Measurements from ENCODE around the gene PIM2.
"Not testable (repeated sequence)": the region's sequence is repeated elsewhere in the genome, so short reads cannot be mapped to it uniquely, and the experiment has no call there.

The PIM2 gene

DNA sequence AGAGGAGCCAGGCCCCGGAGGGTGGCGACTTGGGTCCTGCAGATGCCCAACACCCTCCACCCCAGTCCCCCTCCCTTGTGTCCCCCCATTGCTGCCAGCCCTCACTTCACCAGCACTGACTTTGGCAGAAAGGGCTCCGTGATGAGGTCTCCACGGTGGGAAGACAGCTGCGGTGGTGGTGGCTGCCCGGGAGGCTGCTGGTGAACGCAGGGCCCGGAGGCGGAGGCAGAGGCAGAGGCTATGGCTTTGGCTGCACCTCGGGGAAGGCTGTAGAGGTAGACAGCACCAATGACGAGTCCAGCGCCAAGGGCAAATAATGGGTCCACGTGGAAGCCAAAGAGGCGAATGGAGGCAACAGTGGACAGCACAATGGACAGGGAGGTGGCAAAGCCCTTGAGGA, 14.2 kb downstream of the PIM2 start:
- DNase-seq = no peak

DNA sequence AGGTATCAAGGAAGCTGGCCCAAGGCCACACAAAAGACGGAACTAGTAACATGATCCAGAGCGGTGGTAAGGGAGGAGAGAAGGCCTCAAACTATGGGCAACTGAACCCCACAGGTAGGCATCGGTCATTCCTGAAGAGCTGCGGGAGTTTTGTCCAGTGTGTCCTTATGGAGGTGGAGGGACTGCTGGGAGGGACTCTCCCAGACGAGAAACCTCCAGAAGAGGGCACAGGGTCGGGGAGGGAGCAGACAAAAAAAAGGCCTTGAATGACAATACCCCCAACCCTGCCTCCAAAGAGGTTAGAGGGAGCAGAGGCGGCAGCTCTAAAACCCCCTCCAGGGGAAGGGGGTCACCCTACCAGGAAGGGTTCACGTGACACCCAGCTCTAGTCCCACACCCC, 14.6 kb downstream of the PIM2 start:
- no peak for DNase-seq

DNA sequence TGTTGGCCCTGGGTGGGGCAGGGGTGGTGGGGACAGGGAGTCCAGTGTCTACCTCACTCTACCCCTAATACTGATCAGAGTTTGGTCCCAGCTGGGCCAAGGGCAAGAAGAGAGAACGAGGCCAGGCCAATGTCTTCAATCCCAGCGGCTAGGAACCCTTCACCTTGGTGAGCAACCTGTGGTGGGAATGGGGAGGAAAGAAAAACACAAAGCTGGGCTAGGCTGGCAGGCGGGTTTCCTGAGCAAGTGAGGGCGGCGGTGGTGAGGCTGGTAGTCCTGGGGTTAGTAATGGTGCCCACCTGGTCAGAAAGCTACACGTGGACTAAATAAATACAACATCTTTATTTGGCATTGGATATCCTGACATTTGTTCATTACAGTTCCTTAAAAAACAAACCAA, 15.5 kb downstream of the PIM2 start:
- no peak for DNase-seq

DNA sequence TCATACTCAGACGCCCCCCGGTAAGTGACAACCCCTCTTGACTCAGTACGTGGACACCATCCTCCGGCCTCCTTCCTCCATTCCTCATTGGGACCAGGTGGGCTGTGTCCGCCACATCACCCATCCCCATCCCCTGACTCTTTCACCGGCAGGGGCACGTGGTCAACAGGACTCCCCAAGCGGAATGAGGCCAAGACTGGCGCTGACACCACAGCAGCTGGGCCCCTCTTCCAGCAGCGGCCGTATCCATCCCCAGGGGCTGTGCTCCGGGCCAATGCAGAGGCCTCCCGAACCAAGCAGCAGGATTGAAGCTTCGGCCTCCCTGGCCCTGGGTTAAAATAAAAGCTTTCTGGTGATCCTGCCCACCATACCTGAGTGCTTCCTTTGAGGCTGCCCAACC, 16.0 kb downstream of the PIM2 start:
- no peak for DNase-seq

DNA sequence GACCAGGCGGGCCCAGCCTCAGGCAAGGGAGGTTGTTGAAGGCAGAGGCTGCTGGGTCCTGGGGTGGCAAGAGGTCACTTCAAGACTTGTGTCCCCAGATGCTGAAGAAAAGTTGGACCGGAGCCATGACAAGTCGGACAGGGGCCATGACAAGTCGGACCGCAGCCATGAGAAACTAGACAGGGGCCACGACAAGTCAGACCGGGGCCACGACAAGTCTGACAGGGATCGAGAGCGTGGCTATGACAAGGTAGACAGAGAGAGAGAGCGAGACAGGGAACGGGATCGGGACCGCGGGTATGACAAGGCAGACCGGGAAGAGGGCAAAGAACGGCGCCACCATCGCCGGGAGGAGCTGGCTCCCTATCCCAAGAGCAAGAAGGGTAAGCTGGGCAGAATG, 16.7 kb downstream of the PIM2 start:
- DNase-seq = no peak

DNA sequence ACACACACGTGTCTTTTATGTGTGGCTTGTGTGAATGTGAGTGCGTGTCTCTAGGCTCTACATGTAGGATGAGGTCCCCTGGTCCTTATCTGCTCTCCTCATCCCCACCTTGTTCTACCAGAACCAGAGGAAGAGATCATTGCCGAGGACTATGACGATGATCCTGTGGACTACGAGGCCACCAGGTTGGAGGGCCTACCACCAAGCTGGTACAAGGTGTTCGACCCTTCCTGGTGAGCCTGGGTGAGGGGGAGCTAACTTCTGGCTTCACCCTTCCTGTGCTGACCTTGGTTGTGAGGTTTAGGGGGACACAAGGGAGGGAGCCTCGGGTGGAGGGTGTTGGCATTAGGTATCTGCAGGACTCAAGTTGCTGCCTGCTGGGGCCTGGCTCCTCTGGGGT, 17.8 kb downstream of the PIM2 start:
- no peak for DNase-seq

DNA sequence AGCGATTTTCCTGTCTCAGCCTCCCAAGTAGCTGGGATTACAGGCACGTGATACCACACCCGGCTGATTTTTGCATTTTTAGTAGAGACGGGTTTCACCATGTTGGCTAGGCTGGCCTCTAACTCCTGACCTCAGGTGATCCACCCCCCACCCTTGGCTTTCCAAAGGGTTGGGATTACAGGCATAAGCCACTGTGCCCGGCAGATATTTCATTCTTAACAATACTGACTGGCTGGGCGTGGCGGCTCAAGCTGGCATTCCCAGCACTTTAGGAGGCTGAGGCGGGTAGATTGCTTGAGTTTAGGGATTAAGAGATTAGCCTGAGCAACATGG, 19.8 kb downstream of the PIM2 start:
- no peak for DNase-seq

DNA sequence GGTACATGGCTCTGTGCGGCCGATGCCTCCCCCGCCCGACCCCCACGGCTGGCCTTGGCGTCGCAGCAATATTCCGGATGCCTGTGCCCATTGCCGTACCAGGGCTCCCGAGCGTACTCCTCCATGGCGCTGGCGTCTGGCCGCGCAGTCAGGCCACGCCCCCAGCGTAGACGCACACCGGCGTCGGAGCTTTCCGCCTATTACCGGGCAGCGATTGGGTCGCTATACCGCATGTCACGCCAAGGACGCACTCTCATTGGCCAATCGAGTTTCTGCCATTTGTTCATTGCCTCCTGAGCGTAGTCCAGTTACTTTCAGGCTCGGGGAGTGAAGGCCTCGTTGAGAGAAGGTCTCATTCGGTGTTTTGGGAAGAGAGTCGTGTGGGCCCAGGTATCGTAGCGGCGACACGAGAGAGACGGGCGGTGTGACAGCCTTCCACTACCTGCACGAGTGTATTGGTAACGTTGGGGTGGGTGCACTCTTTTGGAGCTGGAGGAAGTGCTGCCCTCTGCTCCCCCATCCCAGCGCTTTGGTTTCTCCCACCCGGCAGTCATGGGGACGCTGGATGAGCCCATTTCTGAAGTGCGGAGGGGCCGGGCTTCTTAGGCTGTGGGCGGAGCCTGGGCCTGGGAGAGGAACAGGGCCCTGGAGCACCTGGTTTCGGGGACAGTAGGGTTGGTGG, 21.1 kb downstream of the PIM2 start, which contains the start of the genes PQBP1 and TIMM17B:
PQBP1 (plus strand) TSS at position 306 of the 682 bp plus-strand sequence. CDS start 580 bp downstream, outside the sequence.
TIMM17B (minus strand) TSS at position 144 of the 682 bp plus-strand sequence; CDS start at position 125, 19 bp downstream.
- DNase-seq = peak; percentile 96

DNA sequence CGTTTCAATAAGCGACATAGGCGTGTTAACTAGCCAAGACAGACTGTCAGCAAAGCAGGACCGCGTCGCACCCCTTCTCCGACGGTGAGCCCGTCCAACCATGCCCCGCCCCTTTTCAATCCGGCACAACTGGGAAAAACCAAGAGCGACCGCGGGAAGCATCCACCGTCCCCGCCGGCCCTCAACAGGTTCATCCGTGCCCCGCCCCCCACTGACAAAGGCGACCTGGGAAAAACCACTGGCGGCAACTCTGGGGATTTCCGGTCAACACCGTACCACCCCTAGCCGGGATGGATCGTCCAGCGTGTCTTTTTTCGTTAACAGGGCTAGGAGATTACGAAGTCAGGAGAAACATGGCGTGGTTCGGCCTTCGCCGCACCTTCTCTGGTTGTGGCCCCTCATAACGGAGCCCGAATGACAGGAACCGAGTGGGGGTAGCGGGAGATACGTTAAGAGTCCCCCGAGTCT, 21.6 kb downstream of the PIM2 start:
- DNase-seq = peak; percentile 82

DNA sequence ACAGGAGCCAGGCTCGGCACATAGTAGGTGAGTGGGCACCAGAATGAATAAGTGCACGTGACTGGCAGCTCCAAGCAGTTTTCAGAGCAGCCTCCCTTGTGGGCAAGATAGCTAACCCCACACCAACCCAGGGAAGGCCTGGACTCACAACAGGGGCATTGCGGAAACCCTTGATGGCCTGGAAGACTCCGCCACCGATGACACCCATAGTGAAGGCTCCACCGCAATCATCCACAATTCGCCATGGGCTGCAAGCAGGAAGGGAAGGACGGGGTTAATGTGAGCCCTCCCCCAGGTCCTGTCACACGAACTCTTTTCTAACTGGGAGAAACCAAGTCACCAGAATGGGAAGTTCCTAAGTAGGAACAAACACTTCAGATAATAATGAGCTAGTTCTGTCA, 22.2 kb downstream of the PIM2 start:
- DNase-seq = no peak

DNA sequence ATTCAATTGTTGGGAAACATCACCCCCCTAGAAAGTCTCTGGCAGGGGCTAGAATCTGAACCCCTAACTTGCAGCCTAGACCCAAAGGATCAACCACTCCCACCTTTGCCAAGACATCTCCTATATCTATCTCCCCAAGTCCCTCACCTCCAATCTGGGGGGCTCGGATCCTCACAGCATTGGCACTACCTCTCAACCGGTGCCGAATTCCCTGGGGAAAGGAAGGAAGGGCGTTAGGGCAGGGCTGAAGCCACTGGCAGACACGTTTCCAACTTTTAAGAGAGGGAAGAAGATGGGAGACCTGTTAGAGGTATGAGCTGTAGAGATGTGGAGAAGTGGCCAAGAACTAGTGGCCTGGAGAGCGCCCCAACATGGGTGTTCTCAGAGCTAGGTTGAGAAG, 23.9 kb downstream of the PIM2 start:
- DNase-seq = no peak

DNA sequence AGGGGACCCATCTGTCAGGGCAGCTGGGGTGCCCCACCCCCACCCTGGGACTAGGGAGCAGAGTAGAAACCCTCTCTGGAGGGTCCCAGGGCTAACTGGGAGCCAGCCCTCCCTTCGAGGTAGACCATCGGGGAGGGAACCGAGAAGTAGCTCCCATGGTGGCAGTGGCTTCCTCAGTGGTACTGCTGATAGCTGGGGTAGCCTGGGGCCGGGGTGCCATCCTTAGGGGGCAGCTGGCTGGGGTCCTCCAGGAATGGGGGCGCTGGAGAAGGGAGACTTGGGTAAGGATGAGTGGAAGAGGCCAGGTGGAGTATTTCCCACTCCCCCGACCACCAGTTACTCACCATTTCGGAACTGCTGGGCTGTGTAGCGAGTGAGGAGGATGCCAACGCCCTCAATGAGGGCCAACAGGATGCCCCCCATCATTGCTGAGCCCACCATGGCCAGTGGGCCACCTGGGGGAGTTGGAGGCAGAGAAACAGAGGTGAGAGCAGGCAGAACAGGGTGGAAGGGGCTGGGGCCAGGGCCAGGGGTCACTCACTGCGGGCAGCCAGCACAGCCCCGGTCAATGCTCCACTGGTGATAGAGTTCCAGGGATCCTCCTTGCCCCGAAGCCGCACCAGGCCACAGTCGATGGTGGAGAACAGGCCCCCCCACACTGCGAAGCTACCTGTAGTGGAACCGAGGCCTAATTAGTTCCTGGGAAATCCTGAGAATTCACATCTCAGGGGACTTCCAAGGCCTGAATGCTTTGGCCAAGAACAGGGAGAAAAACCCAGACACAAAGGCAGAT, 25.1 kb downstream of the PIM2 start:
- no peak for DNase-seq

DNA sequence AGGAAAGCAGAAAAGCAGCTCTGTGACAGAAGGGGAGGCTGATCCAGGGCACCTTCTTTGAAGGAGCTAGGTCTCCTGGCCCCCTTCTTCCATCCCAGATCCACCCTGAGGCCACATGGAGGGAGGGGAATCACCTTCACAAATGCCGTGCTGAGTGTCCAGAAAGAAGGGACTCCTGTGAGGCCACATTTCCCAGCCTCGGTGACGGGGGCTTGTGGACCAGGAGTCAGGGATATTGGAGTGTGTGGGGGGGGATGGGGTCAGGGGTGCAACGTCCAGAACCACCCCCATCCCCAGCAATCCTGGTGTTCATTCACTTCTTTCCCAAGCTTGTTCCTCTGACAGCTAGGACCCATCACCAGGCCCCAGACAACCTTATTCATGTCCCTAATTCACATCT, 25.9 kb downstream of the PIM2 start:
- no peak for DNase-seq

DNA sequence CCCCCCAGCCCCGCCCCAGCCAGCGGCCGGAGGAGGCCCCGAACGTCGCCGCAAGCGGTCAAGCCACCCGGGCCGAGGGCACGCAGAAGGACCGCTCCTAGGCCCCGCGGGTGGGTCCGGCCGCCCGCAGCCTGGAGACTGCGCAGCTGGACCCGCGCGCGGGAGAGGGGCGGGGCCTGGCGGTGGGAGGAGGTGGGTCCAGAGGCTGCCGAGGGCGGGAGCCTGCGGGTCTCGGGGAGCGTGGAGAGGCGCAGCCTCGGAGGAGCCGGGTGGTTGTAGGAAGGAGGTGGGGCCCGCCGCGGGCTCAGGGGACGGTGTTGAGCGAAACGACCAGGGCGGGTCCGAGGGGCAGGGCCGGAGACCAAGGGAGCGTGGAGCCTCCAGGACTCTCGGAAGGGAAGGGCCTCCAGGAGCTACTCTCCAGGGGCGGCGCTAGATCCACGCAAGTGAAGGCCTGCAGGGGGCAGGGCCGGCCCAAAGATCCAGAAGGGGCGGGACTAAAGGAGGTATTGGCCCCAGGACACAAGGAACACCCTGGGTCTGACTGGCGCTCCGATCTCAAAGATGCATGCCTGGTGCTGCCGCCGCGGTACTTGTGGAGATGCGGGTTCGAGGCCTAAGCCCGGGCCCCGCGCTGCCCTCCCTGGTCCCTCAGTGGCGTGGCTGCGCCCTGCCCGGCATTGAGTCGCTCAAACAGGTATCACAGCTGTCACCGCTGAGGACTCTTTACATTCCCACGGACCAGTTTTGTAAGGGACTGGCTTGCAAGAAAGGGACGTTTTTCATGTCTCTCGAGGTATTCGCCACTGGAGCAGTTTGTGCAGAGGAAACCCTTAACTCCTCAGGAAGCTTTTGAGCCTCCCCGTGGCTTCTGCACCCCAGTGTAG, 27.2 kb downstream of the PIM2 start:
- DNase-seq = peak; percentile 90

DNA sequence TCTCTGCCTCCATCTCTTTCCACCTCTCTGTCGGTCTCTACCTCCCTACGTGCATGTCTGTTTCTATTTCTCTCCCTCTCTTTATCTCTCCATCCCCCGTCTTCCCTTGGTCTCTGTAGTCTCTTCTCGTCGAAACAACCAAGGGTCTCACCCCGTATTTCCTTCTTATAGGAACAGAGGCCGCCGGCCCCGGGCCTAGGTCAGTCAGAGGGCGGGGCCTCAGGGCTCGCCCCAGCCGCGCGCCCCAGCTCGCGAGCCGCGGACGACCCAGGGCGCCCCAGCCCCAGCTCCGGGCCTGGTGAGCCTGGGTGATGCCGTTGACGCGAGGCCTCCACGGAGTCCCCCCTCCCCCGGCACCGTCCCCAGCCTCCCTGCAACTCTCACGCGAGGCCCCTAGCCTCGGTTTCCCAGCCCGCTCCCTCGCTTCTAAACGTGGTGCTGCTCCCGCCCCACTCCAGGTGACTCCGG, 27.9 kb downstream of the PIM2 start:
- no peak for DNase-seq

DNA sequence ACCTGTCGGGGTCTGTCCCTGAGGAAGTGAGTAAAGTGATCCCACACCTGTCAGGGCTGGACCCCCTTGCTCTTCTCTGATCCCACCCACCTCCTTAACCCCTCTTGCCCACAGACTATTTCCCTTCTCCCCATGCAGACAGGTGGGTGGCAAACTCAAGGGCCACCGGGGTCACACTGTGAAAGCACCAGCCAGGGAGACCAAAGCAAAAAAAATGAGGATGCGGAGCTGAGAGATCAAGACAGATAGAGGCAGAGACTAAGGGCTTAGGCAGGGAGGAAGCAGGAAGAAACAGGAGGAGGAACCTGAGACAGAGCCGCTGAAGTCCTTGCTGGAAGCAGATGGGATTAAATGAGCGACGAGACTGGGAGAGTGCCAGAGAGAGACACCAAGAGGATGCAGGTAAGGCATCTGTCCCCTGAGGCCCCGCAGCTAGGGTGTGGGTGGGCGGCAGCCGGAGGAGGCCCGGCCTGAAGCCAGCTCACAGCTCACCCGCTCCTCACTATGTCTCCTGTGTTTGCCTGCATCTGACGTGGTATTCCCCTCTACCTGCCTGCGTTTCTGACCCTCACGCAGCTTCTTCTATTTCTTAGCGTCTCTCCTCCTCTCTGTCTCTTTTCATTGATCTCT, 28.4 kb downstream of the PIM2 start:
- DNase-seq = no peak

DNA sequence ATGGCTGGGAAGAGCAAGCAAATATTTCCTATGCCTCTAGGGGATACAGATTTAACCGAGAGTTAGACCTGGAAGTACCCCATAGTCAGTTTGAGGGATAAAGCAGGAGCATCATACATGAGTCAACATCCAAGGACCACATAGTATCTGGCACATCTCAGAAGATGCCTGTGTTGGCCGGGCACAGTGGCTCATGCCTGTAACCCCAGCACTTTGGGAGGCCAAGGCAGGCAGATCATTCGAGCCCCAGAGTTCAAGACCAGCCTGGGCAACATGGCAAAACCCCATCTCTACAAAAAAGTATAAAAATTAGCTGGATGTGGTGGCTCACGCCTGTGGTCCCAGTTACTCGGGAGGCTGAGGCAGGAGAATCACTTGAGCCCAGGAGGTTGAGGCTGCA, 32.2 kb downstream of the PIM2 start:
- not testable (repeated sequence) for DNase-seq

DNA sequence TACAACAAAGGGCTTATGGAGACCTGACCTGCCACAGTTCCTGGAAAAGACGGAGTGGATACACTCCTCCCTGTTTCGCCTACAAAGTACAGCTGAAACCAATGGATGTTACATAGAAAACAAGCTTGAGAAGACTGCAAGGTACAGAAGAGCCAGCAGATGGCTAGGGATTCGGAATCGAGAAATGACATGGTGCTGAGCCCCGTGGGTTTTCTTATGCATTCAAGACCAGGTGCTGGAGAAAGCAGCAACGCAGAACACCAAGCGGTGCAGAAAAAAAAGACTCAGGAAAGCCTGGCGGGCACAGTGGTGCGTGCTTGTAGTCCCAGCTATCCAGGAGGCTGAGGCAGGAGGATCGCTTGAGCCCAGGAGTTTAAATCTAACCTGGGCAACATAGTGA, 35.1 kb downstream of the PIM2 start:
- peak; percentile 75 for DNase-seq

DNA sequence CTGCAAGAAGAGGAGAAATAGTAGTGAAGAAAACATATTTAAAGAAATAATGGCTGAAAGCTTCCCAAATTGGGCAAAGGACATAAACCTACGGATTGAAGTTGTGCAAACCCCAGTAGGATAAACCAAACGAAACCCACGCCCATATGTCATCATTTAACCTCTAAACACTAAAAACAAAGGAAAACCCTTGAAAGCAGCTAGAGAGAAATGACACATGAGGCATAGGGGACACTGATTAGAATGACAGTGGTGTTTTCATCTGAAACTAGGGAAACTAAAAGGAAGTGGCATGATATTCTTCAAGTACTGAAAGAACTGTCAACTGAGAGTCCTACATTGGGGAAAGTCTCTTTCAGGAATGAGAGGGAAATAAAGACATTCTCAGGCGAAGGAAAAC, 41.9 kb downstream of the PIM2 start:
- not testable (repeated sequence) for DNase-seq

DNA sequence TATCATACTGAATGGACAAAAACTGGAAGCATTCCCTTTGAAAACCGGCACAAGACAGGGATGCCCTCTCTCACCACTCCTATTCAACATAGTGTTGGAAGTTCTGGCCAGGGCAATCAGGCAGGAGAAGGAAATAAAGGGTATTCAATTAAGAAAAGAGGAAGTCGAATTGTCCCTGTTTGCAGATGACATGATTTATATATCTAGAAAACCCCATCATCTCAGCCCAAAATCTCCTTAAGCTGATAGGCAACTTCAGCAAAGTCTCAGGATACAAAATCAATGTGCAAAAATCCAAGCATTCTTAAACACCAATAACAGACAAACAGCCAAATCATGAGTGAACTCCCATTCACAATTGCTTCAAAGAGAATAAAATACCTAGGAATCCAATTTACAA, 46.8 kb downstream of the PIM2 start:
- DNase-seq = not testable (repeated sequence)

DNA sequence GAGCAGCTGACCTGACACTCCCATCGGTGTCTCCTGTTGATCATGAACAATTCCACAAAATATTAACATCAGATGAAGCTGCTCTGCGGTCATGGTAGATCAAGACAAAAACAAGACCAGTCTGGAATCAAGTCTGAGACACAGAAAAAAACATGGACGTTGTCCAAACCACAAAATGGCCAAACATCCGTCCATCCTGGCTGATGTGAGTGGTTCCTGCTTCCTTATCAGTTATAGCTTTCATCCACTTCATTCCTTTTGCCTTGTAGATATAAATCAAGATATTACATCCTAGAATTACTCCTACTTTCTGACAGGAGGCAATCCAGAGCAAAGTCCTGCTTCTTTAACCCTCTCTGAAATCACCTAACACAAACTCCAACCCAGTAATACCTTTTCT, 54.6 kb downstream of the PIM2 start:
- DNase-seq = no peak
